GM12865 (cell line): ENCODE measurements around the gene TXN2.
A peak's percentile ranks its signal among the peaks of the same experiment; 100 is the strongest.

ENCODE experiments used
- DNase-seq: peaks from one replicate; pipeline ENCODE4 v3.0.0; 2010; ENCODE audit warnings: low read depth
- H3K4me3 ChIP-seq: 2 replicates; pipeline ENCODE4 v1.5.1; 2011; ENCODE audit warnings: mild to moderate bottlenecking, low read depth, low read length, control low read depth
- CTCF ChIP-seq: IDR thresholded peaks from 2 replicates; pipeline ENCODE4 v1.5.1; 2011; ENCODE audit warnings: low read length, control low read depth, low read depth, inconsistent platforms; ENCODE audit not compliant: insufficient read depth; ENCODE audit errors: missing control alignments

The TXN2 gene

GRCh38 chr22:36480941-36481392 is 473 bp downstream of the TXN2 start:
- no peak for DNase-seq
- TF ChIP-seq CTCF, result no peak
- peak overlapping the region; percentile 81 for H3K4me3 ChIP-seq

GRCh38 chr22:36478966-36479365 is 2.5 kb downstream of the TXN2 start:
- H3K4me3 ChIP-seq, result no peak overlapping the region
- DNase-seq, result no peak
- no peak for TF ChIP-seq CTCF

GRCh38 chr22:36475341-36475740 is 6.1 kb downstream of the TXN2 start:
- H3K4me3 ChIP-seq, result no peak overlapping the region
- no peak for TF ChIP-seq CTCF

GRCh38 chr22:36472689-36473088 is 8.8 kb downstream of the TXN2 start:
- DNase-seq, result no peak
- no peak for TF ChIP-seq CTCF
- no peak overlapping the region for H3K4me3 ChIP-seq

More at GRCh38 chr22:36475341-36475740, 6.1 kb downstream of the TXN2 start:
- no peak for DNase-seq

- no peak overlapping the region for H3K4me3 ChIP-seq
- DNase-seq, result no peak
- no peak for TF ChIP-seq CTCF
Measured at GRCh38 chr22:36471341-36471821, 10.1 kb downstream of the TXN2 start.

GRCh38 chr22:36470994-36471331 is 10.5 kb downstream of the TXN2 start:
- no peak for TF ChIP-seq CTCF
- DNase-seq, result no peak
- H3K4me3 ChIP-seq, result no peak overlapping the region
